ENCODE results near the gene LTO1.

Gene LTO1

GRCh38 chr11:69645801-69646492 is 29.2 kb downstream of the LTO1 start:
- no peak for DNase-seq (ENCODE audit: low spot score)

DNA sequence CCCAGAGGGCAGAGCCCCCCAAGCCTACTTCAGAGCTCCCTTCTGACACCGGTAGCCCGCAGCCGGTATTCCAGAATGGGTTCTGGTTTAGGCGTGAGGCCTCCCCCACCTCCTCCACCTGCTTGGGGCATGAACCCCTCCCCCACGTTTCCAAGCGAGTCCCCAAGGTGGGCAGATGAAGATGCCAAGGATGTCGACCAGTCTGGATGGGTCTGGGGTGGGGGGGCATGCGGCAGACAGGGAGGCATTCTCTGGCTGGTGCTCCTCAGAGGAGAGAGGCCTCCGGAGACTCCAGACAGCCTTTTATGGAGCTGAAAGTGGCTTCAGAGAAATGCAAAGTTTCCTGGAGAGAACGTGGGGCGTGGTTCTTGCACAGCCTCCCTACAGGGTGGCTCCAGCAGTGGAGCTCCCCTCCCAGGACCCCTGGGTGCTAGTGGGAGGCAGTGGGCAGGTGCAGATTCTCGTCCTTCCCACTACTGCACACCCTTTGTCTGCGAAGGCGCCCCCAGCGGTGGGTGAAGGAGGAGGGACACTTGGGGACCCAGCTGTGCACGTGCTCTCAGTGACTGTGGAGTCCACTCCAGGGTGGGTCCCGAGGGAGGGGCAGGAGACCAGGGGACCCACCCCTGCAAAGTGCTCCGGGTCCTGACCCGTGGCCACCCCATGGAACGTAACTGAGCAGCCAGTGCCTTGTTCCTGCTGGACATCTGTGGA is 30.0 kb downstream of the LTO1 start:
- DNase-seq (ENCODE audit: low spot score) = no peak

DNA sequence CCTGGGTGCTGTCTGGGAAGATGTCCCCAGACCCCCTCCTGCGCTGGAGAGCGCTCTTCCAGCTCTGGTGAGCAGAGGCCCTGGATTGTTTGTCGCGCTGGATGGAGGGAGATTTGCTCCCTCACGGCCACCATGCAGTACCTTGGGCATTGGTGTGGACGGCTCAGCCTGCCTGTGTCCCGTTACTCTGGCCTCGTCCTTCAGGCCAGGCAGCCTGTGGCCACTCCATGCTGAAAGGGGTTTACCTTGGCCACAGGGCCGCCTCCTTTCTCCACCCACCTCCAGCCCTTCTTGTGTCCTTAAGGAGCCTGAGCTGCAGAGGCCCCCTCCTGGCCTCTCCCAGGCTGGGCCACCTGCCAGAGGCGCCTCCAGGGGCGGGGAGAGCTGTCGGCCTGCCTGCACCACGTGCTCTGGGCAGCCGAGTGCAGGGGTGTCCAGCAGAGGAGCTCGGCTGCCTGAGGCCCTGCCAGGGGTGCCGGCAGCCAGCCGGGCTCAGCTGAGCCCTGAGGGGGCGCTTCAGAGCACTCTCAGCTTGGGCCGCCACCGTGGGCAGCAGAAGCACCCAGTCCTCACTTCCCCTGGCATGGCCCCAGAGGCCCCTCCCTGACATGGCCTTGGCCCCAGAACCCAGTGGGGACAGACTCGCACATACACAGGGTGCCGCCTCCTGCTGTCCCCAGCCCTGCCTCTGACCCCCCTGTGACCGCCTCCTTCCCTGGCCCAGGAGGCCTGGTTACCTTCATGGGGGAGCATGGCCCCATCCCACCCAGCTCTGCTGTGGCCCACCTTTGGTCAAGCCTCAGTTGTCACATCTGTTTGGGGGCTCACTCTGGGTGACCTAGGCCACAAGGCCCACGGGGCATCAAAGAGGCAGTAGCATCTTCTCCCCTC is 30.8 kb downstream of the LTO1 start:
- DNase-seq (ENCODE audit: low spot score) = no peak

GRCh38 chr11:69643646-69644045 is 31.5 kb downstream of the LTO1 start:
- DNase-seq (ENCODE audit: low spot score) = no peak

DNA sequence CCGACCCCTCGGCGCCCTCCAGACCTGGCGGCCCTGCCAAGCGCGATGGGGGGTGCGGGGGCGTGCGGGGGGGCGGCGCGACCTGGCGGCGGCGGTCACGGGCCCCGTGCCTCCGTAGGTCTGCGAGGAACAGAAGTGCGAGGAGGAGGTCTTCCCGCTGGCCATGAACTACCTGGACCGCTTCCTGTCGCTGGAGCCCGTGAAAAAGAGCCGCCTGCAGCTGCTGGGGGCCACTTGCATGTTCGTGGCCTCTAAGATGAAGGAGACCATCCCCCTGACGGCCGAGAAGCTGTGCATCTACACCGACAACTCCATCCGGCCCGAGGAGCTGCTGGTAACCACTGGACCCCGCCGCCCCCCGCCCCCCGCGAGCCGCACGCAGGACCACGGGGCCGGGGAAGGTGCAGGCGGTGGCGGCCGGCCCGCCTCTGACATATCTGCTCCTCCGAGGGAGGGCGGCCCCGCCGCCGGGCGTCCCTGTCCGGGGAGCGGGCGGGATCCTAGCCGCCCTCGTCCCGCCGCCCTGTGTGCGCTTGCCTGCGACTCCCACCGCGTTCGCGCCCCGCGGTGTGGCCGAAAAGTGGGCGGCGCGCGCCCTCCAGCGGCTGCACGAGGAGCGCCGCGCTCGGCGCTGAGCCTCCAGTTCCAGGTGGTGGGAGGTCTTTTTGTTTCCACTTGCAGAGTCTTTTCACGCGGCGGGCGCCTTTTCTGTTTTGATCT is 32.1 kb downstream of the LTO1 start:
- DNase-seq (ENCODE audit: low spot score) = peak; percentile 60

DNA sequence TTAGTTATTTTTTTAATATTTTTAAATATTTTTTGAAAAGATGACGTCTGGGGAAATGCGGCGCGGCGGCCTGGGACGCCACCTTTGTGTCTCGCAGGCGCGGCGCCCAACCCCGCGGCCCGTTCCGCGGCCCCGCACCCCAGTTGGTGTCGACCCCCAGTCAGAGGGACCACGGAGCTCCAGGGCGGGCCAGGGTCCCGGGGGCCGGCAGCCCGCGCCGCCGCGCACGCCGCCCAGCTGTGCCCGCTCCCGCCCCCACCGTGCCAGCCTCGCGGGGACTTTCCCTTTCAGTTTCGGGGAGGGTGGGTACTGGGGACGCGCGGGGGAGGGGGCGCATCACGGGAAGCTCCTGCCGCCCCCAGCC is 32.6 kb downstream of the LTO1 start:
- DNase-seq (ENCODE audit: low spot score) = no peak

DNA sequence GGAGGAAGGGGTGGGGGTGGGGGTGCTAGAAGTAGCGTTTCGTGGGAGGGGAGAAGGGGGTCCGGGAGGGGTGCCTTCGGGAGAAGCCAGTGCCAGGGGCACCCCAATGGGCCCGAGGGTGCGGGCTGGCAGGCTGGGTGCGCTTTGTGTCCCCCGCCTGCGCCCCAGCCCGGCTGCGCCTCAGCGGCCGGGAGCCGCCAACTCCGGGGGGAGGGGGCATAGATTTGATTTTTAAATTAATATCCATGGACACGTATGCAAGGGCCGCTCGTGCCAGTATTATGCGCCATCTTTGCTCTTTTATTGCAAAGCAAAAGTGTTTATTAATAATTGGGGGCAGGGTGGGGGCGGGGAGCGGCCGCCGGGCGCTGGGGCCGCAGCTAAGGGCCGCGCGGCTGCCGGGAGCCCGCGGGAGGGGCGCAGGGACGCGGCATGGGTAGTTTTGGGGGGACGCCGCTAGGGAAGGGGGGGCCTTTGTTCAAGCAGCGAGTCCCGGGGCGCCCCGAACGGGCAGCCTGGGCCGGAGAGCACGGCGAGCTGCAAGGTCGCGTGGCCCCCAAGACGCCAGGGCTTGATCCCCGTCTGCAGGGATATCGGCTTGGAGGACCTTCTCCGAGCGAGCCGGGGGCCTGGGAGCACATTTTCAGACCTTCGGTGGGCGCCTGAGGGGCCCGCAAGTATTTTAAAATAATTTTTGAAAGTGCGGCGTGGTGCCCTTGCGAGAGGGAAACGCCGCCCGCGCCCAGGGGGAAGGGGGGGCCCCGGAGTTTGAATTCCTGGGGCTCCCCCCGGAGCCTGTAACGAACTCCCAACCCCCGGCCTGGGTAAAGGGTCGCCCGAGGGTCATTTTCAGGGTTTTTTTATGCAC is 33.2 kb downstream of the LTO1 start:
- DNase-seq (ENCODE audit: low spot score) = no peak

DNA sequence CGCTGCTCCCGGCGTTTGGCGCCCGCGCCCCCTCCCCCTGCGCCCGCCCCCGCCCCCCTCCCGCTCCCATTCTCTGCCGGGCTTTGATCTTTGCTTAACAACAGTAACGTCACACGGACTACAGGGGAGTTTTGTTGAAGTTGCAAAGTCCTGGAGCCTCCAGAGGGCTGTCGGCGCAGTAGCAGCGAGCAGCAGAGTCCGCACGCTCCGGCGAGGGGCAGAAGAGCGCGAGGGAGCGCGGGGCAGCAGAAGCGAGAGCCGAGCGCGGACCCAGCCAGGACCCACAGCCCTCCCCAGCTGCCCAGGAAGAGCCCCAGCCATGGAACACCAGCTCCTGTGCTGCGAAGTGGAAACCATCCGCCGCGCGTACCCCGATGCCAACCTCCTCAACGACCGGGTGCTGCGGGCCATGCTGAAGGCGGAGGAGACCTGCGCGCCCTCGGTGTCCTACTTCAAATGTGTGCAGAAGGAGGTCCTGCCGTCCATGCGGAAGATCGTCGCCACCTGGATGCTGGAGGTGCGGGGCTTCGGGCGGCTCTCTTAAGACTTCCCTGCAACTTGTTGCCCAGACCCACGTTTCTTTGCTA is 34.1 kb downstream of the LTO1 start, which contains the start of gene CCND1:
Gene CCND1, plus strand, starts transcription at position 162 of the 587 bp plus-strand sequence. Its CDS starts 158 bp downstream, at position 320.
- no peak for DNase-seq (ENCODE audit: low spot score)

DNA sequence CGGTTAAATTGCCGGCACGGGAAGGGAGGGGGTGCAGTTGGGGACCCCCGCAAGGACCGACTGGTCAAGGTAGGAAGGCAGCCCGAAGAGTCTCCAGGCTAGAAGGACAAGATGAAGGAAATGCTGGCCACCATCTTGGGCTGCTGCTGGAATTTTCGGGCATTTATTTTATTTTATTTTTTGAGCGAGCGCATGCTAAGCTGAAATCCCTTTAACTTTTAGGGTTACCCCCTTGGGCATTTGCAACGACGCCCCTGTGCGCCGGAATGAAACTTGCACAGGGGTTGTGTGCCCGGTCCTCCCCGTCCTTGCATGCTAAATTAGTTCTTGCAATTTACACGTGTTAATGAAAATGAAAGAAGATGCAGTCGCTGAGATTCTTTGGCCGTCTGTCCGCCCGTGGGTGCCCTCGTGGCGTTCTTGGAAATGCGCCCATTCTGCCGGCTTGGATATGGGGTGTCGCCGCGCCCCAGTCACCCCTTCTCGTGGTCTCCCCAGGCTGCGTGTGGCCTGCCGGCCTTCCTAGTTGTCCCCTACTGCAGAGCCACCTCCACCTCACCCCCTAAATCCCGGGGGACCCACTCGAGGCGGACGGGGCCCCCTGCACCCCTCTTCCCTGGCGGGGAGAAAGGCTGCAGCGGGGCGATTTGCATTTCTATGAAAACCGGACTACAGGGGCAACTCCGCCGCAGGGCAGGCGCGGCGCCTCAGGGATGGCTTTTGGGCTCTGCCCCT is 34.7 kb downstream of the LTO1 start:
- no peak for DNase-seq (ENCODE audit: low spot score)

GRCh38 chr11:69639831-69640230 is 35.3 kb downstream of the LTO1 start:
- no peak for DNase-seq (ENCODE audit: low spot score)

DNA sequence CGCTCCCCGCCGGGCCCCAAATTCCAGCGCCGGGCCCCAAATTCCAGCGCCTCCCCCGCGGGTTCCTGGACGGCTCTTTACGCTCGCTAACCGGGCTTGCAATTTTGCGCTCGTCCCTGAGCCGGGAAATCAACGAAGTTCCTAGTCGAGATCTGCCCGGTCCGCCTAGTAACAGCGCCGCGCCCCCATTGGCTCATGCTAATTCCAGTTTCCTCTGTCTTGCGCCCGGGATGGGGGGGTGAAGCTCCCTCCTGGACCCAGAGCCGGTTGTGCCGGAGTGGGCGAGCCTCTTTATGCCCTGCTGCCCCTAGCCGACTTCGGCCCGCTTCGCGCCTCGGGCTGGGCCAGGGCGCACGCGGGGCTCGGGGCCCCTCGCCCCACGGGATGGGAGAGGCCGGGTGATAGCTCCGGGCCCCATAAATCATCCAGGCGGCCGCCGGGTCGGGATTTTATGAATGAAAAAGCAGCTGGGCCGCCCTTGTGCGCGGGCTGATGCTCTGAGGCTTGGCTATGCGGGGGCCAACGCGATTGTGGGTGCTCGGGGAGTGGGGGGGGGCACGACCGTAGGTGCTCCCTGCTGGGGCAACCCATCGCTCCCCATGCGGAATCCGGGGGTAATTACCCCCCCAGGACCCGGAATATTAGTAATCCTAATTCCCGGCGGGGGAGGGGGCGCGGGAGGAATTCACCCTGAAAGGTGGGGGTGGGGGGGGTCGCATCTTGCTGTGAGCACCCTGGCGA is 36.0 kb downstream of the LTO1 start:
- no peak for DNase-seq (ENCODE audit: low spot score)

DNA sequence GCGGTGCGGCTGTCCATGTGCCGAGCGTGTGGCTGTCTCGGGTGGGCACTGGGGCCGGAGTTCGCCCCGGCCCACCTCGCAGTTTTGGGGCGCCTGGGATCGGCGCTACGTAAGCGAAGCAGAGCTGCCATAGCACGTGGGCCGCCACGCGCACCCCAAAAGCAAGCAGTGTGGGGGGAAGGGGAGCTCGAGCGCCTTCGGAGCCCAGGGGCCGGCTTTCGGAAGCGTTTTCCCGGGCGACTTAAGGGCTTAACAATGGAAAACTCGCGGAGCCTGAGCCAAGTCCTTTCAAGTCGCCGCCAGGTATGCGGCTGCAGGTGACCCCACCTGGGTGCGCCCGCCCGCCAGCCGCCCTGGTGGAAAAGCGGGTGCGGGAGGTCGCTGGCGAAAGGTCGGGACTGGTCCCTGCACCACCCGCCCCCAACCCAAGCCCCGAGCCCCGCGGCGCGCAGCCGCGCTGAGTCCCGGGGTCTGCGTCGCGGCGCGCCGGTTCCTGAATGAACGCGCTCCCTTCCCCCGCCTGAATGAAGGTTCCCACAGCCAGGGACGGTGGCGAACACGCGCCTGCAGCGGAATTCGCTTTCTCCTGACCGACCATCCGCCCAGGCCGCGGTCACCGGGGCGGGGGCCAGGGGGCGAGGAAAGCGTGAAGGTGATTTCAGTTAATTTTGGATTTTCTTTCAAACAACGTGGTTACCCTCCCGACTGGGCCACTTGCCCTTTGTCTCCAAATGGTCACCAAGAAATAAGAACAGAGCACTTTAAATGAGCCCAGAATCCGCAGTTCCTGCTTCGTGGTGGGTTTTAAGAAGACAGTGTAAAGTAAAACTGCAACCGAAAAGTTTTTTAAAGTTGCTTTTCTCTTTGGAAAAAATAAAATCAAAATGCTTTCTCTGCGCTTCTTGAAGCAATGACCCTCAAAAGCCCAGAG is 36.9 kb downstream of the LTO1 start:
- no peak for DNase-seq (ENCODE audit: low spot score)

- no peak for DNase-seq (ENCODE audit: low spot score)
Observed at GRCh38 chr11:69637198-69637940, 37.8 kb downstream of the LTO1 start.

DNA sequence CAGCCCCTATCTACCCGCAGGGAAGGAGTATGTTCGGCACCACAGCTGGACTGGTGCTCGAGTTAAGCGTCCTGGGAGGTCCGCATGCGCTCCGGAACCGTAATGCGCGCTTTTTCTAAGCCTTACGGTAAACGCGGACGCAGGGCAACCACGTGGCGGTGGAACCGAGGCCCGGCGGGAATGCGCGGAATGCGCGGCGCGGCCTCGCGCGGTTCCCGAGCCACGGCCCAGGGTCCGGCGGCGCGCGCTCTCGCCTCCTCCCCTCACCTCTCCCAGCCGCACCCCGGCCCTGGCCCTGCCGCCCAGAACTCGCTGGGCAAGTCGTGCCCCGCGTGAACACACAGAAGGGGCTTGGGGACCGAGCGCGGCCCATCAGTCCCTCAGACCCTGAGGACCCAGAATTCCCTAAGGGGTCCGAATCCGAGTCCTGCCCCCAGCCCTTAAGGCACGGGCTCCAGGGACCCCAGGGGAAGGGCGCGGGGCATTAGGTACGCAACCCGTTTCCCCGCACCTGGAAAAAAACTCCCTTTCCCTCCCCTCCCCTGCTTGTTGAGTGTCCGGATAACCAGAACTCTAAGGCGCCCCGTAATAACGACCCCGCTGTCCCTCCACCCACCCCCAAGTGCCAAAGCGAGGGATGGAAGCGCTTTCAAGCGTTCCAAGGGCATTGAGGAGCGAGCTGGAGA is 38.5 kb downstream of the LTO1 start:
- DNase-seq (ENCODE audit: low spot score) = no peak

GRCh38 chr11:69635804-69636511 is 39.2 kb downstream of the LTO1 start:
- DNase-seq (ENCODE audit: low spot score) = no peak

GRCh38 chr11:69635195-69635594 is 40.0 kb downstream of the LTO1 start:
- DNase-seq (ENCODE audit: low spot score) = no peak

All from hematopoietic multipotent progenitor cell treated with erythropoietin and hydrocortisone succinate and interleukin-3 and kit ligand, for 15 days (in vitro differentiated cells).